GM21526 (cell line): ENCODE measurements around the gene ASMT.
A peak's percentile ranks its signal among the peaks of the same experiment; 100 is the strongest.
"Not testable (repeated sequence)": the region's sequence is repeated elsewhere in the genome, so short reads cannot be mapped to it uniquely, and the experiment has no call there.

Experiments
- ATAC-seq: cut with Tn5 transposase; IDR thresholded peaks from one replicate; pipeline ENCODE4 v1.9.1; 2021; ENCODE audit warnings: moderate library complexity; ENCODE audit not compliant: unreplicated experiment, low FRiP score

Gene ASMT

GRCh38 chrX:1646009-1646408 lies 31.1 kb downstream of the ASMT start:
- no peak for ATAC-seq

- no peak for ATAC-seq
These were observed 34.8 kb downstream of the ASMT start for GRCh38 chrX:1649621-1650020.

GRCh38 chrX:1652011-1652811 lies 37.4 kb downstream of the ASMT start:
- ATAC-seq: peak; percentile 45

- no peak for ATAC-seq
These were observed 41.5 kb downstream of the ASMT start for GRCh38 chrX:1656379-1656778.

GRCh38 chrX:1657367-1658070 lies 42.7 kb downstream of the ASMT start:
- ATAC-seq: peak; percentile 55

GRCh38 chrX:1658071-1658491 lies 43.2 kb downstream of the ASMT start:
- peak; percentile 12 for ATAC-seq

- ATAC-seq: no peak
These were observed 45.0 kb downstream of the ASMT start for GRCh38 chrX:1659664-1660461.

GRCh38 chrX:1661048-1661921 lies 46.4 kb downstream of the ASMT start:
- peak; percentile 78 for ATAC-seq

GRCh38 chrX:1661922-1662221 lies 47.0 kb downstream of the ASMT start:
- no peak for ATAC-seq

GRCh38 chrX:1667566-1667965 lies 52.7 kb downstream of the ASMT start:
- no peak for ATAC-seq

GRCh38 chrX:1673337-1673736 lies 58.5 kb downstream of the ASMT start:
- ATAC-seq: no peak

- ATAC-seq: no peak
These were observed 62.0 kb downstream of the ASMT start for GRCh38 chrX:1676866-1677265.

GRCh38 chrX:1679238-1679637 lies 64.4 kb downstream of the ASMT start:
- ATAC-seq: no peak

GRCh38 chrX:1681439-1681838 lies 66.6 kb downstream of the ASMT start:
- ATAC-seq: no peak

- ATAC-seq: not testable (repeated sequence)
These were observed 67.0 kb downstream of the ASMT start for GRCh38 chrX:1681856-1682255.

- not testable (repeated sequence) for ATAC-seq
These were observed 67.6 kb downstream of the ASMT start for GRCh38 chrX:1682501-1682900.

GRCh38 chrX:1684883-1685282 lies 70.0 kb downstream of the ASMT start:
- not testable (repeated sequence) for ATAC-seq

GRCh38 chrX:1685444-1685880 lies 70.6 kb downstream of the ASMT start:
- not testable (repeated sequence) for ATAC-seq

- no peak for ATAC-seq
These were observed 71.8 kb downstream of the ASMT start for GRCh38 chrX:1686642-1687041.
